Ramos (cell line): ENCODE measurements around the gene PTPRJ.
"Not testable (repeated sequence)": the region's sequence is repeated elsewhere in the genome, so short reads cannot be mapped to it uniquely, and the experiment has no call there.

ENCODE experiments used
- in situ Hi-C: fragments of 300-500 bp; cut with MboI; formaldehyde crosslinking; loops from one replicate; pipeline ENCODE4 v1.14.3; 2022; ENCODE audit warnings: low sequenced_read_pairs; ENCODE audit not compliant: unreplicated experiment

The PTPRJ gene

GRCh38 chr11:48013269-48013901 is 33.0 kb downstream of the PTPRJ start:
- in situ Hi-C loops: no loop called here

GRCh38 chr11:48014917-48015316 is 34.6 kb downstream of the PTPRJ start:
- in situ Hi-C loops: no loop called here

GRCh38 chr11:48017105-48017830 is 36.9 kb downstream of the PTPRJ start:
- in situ Hi-C loops: no loop called here

- in situ Hi-C loops: no loop called here
Measured at GRCh38 chr11:48017831-48018527, 37.6 kb downstream of the PTPRJ start.

- in situ Hi-C loops: no loop called here
Measured at GRCh38 chr11:48018528-48019216, 38.3 kb downstream of the PTPRJ start.

- in situ Hi-C loops: no loop called here
Measured at GRCh38 chr11:48019217-48019584, 38.8 kb downstream of the PTPRJ start.

GRCh38 chr11:48019595-48019994 is 39.2 kb downstream of the PTPRJ start:
- in situ Hi-C loops: no loop called here

GRCh38 chr11:48020092-48020755 is 39.9 kb downstream of the PTPRJ start:
- in situ Hi-C loops: no loop called here

GRCh38 chr11:48021201-48021820 is 41.0 kb downstream of the PTPRJ start:
- in situ Hi-C loops: not testable (repeated sequence)

- in situ Hi-C loops: no loop called here
Measured at GRCh38 chr11:48022445-48022844, 42.1 kb downstream of the PTPRJ start.

GRCh38 chr11:48023608-48024007 is 43.2 kb downstream of the PTPRJ start:
- in situ Hi-C loops: not testable (repeated sequence)

GRCh38 chr11:48024635-48025071 is 44.3 kb downstream of the PTPRJ start:
- in situ Hi-C loops: no loop called here

GRCh38 chr11:48025293-48025983 is 45.1 kb downstream of the PTPRJ start:
- in situ Hi-C loops: no loop called here

- in situ Hi-C loops: no loop called here
Measured at GRCh38 chr11:48025984-48026340, 45.6 kb downstream of the PTPRJ start.

GRCh38 chr11:48028914-48029680 is 48.7 kb downstream of the PTPRJ start:
- in situ Hi-C loops: no loop called here

GRCh38 chr11:48029681-48030290 is 49.4 kb downstream of the PTPRJ start:
- in situ Hi-C loops: no loop called here

- in situ Hi-C loops: no loop called here
Measured at GRCh38 chr11:48031602-48032001, 51.2 kb downstream of the PTPRJ start.

- in situ Hi-C loops: no loop called here
Measured at GRCh38 chr11:48032721-48033120, 52.4 kb downstream of the PTPRJ start.
